Right lobe of liver (tissue), 6 donors: ENCODE measurements around the gene SHC2. TPM values are rescaled to one million over a fixed set of nuclear protein-coding genes. Genes with fewer than 3 reads are reported as not detected.

Experiments
- ATAC-seq, 4 donors: fragments of 200-7000 bp; cut with Tn5 transposase; one replicate each; pipeline ENCODE4 v1.9.1; 2020; ENCODE audit warnings: mild to moderate bottlenecking in 4 of 4, moderate library complexity in 4 of 4
- DNase-seq, 3 donors: peaks; one replicate each; pipeline ENCODE4 v3.0.0-alpha.2; 2020
- H3K27ac ChIP-seq, 3 donors: fragments of 200-600 bp; one replicate each; pipeline ENCODE4 v1.8.0; 2022
- H3K27me3 ChIP-seq, 2 donors: fragments of 200-600 bp; one replicate each; pipeline ENCODE4 v1.8.0; 2022
- H3K36me3 ChIP-seq, 4 donors: fragments of 200-600 bp; sonication (generic) in 1 of 4; one replicate each; pipeline versions ENCODE4 v1.5.1 to v1.8.0; 2017 to 2022; ENCODE audit warnings: control low read depth in 1 of 4
- H3K4me1 ChIP-seq, 4 donors: fragments of 200-600 bp; sonication (generic) in 1 of 4; one replicate each; pipeline versions ENCODE4 v1.5.1 to v1.8.0; 2017 to 2022; ENCODE audit warnings: control low read depth in 1 of 4
- H3K4me3 ChIP-seq, 3 donors: fragments of 200-600 bp; one replicate each; pipeline ENCODE4 v1.8.0; 2022
- H3K9me3 ChIP-seq, 4 donors: fragments of 200-600 bp; sonication (generic) in 1 of 4; one replicate each; pipeline versions ENCODE4 v1.5.1 to v1.8.0; 2017 to 2022; ENCODE audit warnings: control low read depth in 1 of 4
- POLR2A ChIP-seq: fragments of 450-650 bp; IDR thresholded peaks from one replicate; pipeline ENCODE4 v1.6.1; 2017; ENCODE audit warnings: antibody characterized with exemption, mild to moderate bottlenecking
- WGBS: methylation state at CpG from one replicate; pipeline ENCODE4 v1.1.6; 2018; ENCODE audit warnings: low coverage, low lambda C conversion rate; ENCODE audit not compliant: insufficient coverage; ENCODE audit errors: missing lambda C conversion rate; 5-methylcytosine and 5-hydroxymethylcytosine counted together
- intact Hi-C, 2 donors: fragments of 100-400 bp; cut with DNase I; formaldehyde crosslinking; loops; one replicate each; pipeline versions ENCODE4 v1.11.2 to v1.14.1; 2022
- total RNA-seq, 6 experiments: library from RNA; depleted of rRNA in 2 of 6; stranded (reverse); fragments of >200 nt in 2 of 6; fragmentation: NEBNext Ultra II Directional in 3 of 6; extraction: Animal tissue kit (Norgen Biotek cat#: 25700) in 3 of 6; gene quantifications; one replicate each; pipeline versions ENCODE4 v1.1.0 to v1.2.4, GENCODE V29; 2016 to 2023
- TF ChIP-seq, protein P1 (sequence below), 4 donors: fragments of 200-600 bp in 3 of 4; fragments of 450-650 bp in 1 of 4; IDR thresholded peaks; one replicate each; pipeline versions ENCODE4 v1.5.1 to v1.8.0; 2016 to 2022; ENCODE audit warnings: antibody characterized with exemption in 4 of 4, mild to moderate bottlenecking in 2 of 4
- donor health status: DM: no; HTN: yes; CAD: no.
- donor health status: DM: no; HTN: no; CAD: no.
- donor health status: DM: no; HTN: no; CAD: no.
- donor health status: DM: no; HTN: yes; CAD: no.
- donor health status: DM: no; HTN: yes; CAD: no.

Gene SHC2
- total RNA-seq, 6 experiments from 2014 or later: 48.4 to 69.9 (median 59.1) TPM

- Histone ChIP-seq H3K27me3 (no peaks in the 10 kb centered on the region), H3K36me3 (no peaks in the 10 kb centered on the region), H3K9me3 (no peaks in the 10 kb centered on the region), H3K4me1 (no peaks in the 10 kb centered on the region), H3K27ac (no peak within 1 kb of the TSS), H3K4me3 (no peak within 1 kb of the TSS)
- TF ChIP-seq POLR2A: no peak
- TF ChIP-seq, protein P1, sequence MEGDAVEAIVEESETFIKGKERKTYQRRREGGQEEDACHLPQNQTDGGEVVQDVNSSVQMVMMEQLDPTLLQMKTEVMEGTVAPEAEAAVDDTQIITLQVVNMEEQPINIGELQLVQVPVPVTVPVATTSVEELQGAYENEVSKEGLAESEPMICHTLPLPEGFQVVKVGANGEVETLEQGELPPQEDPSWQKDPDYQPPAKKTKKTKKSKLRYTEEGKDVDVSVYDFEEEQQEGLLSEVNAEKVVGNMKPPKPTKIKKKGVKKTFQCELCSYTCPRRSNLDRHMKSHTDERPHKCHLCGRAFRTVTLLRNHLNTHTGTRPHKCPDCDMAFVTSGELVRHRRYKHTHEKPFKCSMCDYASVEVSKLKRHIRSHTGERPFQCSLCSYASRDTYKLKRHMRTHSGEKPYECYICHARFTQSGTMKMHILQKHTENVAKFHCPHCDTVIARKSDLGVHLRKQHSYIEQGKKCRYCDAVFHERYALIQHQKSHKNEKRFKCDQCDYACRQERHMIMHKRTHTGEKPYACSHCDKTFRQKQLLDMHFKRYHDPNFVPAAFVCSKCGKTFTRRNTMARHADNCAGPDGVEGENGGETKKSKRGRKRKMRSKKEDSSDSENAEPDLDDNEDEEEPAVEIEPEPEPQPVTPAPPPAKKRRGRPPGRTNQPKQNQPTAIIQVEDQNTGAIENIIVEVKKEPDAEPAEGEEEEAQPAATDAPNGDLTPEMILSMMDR (IDR thresholded peaks at IDR 0.05): no peak
- 7% methylated on average over 23 of the region's 33 CpGs for WGBS
- intact Hi-C loops: no loop called here
- DNase-seq: no peak
- ATAC-seq: no peak
These were observed 35.4 kb upstream of the SHC2 start, which contains the start of gene MADCAM1 for GRCh38 chr19:496112-496665. Gene MADCAM1, plus strand, starts transcription at chr19:496486. Its CDS starts 14 bp downstream, at chr19:496500.

- Histone ChIP-seq H3K27me3 (no peaks in the 10 kb centered on the region), H3K4me3 (no peak overlapping the region), H3K9me3 (no peaks in the 10 kb centered on the region), H3K4me1 (no peaks in the 10 kb centered on the region), H3K36me3 (no peaks in the 10 kb centered on the region), H3K27ac (no peak overlapping the region)
- 40% methylated on average over 2 of the region's 32 CpGs for WGBS
- TF ChIP-seq, protein P1 (IDR thresholded peaks at IDR 0.05): peak; percentile 53 to 67 (median 64)
- no peak for TF ChIP-seq POLR2A
- ATAC-seq (peak; percentile 37 to 59 (median 54)), DNase-seq (no peak)
- intact Hi-C loops: no loop called here
These were observed 34.7 kb upstream of the SHC2 start for GRCh38 chr19:495402-496111.

DNA sequence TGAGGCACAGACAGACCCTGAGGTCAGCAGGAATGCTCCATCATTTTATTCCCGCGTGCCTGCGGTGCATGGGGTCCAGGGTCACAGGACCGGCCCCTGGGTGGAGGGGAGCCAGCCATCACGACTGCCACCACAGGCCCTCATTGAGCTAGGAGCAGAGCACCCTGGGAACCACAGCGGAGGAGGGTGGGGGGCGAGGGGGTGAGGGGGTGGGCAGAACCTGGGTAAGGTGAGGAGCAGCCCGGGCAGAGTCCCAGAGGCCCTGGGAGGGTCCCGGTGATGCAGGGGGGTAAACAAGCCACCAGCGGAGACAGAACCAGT lies 34.2 kb upstream of the SHC2 start:
- Histone ChIP-seq H3K4me1 (peaks cover 0 to 2% (median 0%) of the 10 kb centered on the region in 4 donors), H3K27me3 (no peaks in the 10 kb centered on the region), H3K9me3 (no peaks in the 10 kb centered on the region), H3K36me3 (no peaks in the 10 kb centered on the region), H3K27ac (no peak overlapping the region), H3K4me3 (no peak overlapping the region)
- ATAC-seq (no peak), DNase-seq (no peak)
- 45% methylated on average over 9 of the region's 10 CpGs for WGBS
- TF ChIP-seq POLR2A: no peak
- TF ChIP-seq, protein P1 (IDR thresholded peaks at IDR 0.05): no peak
- intact Hi-C loops: no loop called here

- TF ChIP-seq POLR2A: no peak
- TF ChIP-seq, protein P1 (IDR thresholded peaks at IDR 0.05): no peak
- Histone ChIP-seq H3K36me3 (no peaks in the 10 kb centered on the region), H3K9me3 (no peaks in the 10 kb centered on the region), H3K4me3 (no peak overlapping the region), H3K4me1 (peaks cover 0 to 8% (median 0%) of the 10 kb centered on the region in 4 donors), H3K27ac (no peak overlapping the region), H3K27me3 (no peaks in the 10 kb centered on the region)
- ATAC-seq: peak in 1 of 4 donors; percentile 7
- intact Hi-C loops: no loop called here
- DNase-seq: no peak
- WGBS: 54% methylated on average over 10 of the region's 22 CpGs
These were observed 33.6 kb upstream of the SHC2 start for GRCh38 chr19:494171-495080.
